Osteoblast (primary cell): Measurements from ENCODE around the gene COPG1. TPM values are rescaled to one million over a fixed set of nuclear protein-coding genes. Genes with fewer than 3 reads are reported as not detected.

Experiments used
- DNase-seq: peaks from one replicate; pipeline ENCODE4 v3.0.0; 2011; ENCODE audit warnings: low spot score, mixed read lengths; ENCODE audit not compliant: insufficient read length; ENCODE audit errors: missing footprints
- H2AFZ ChIP-seq: 2 replicates; pipeline ENCODE4 v1.6.0; 2011; ENCODE audit warnings: mild to moderate bottlenecking, low read length
- H3K27ac ChIP-seq: 2 replicates; pipeline ENCODE4 v1.5.1; 2011; ENCODE audit warnings: mild to moderate bottlenecking, low read depth, low read length, moderate library complexity
- H3K27me3 ChIP-seq: 2 replicates; pipeline ENCODE4 v1.6.0; 2012; ENCODE audit warnings: mild to moderate bottlenecking, control low read depth, inconsistent platforms, low read length, moderate library complexity; ENCODE audit not compliant: insufficient read depth
- H3K36me3 ChIP-seq: 2 replicates; pipeline ENCODE4 v1.5.1; 2011; ENCODE audit warnings: mild to moderate bottlenecking, low read length, control low read depth, moderate library complexity; ENCODE audit not compliant: insufficient read depth
- H3K4me1 ChIP-seq: 2 replicates; pipeline ENCODE4 v1.5.1; 2011; ENCODE audit warnings: mild to moderate bottlenecking, low read length, control low read depth, moderate library complexity; ENCODE audit not compliant: insufficient read depth
- H3K4me2 ChIP-seq: 2 replicates; pipeline ENCODE4 v1.6.0; 2011; ENCODE audit warnings: mild to moderate bottlenecking, low read length; ENCODE audit not compliant: insufficient read depth
- H3K4me3 ChIP-seq: fragments of 200-600 bp; sonication (generic); 3 replicates; pipeline ENCODE4 v1.5.1; 2012; ENCODE audit warnings: mild to moderate bottlenecking, low read length, inconsistent platforms; ENCODE audit not compliant: insufficient read depth
- H3K79me2 ChIP-seq: 2 replicates; pipeline ENCODE4 v1.6.0; 2012; ENCODE audit warnings: mild to moderate bottlenecking, low read length, control low read depth, inconsistent platforms; ENCODE audit not compliant: insufficient read depth
- H3K9me3 ChIP-seq: 2 replicates; pipeline ENCODE4 v1.5.1; 2011; ENCODE audit warnings: low read depth, low read length, control low read depth
- H4K20me1 ChIP-seq: 2 replicates; pipeline ENCODE4 v1.6.0; 2012; ENCODE audit warnings: mild to moderate bottlenecking, low read length, control low read depth; ENCODE audit not compliant: insufficient read depth
- CTCF ChIP-seq: IDR thresholded peaks from 2 replicates; pipeline ENCODE4 v1.5.1; 2011; ENCODE audit warnings: mild to moderate bottlenecking, low read depth, low read length, moderate library complexity; ENCODE audit errors: extremely low read depth
- total RNA-seq: library from RNA; depleted of rRNA; stranded (reverse); fragments of >200 nt; gene quantifications from 2 replicates; pipeline ENCODE4 v1.2.3, GENCODE V29; 2012

Gene COPG1
- total RNA-seq, 1 donor: 297 TPM

- Histone ChIP-seq H3K27me3 (no peaks in the 10 kb centered on the region), H3K79me2 (peaks cover 82% of the 10 kb centered on the region), H3K9me3 (no peaks in the 10 kb centered on the region), H3K27ac (no peak overlapping the region), H3K36me3 (peaks cover 96% of the 10 kb centered on the region), H3K4me1 (peaks cover 12% of the 10 kb centered on the region), H4K20me1 (peaks cover 61% of the 10 kb centered on the region), H2AFZ (no peak overlapping the region), H3K4me3 (no peak overlapping the region), H3K4me2 (no peak overlapping the region)
- TF ChIP-seq CTCF: no peak
- no peak for DNase-seq
Measured at GRCh38 chr3:129257609-129258008, 8.2 kb downstream of the COPG1 start.

DNA sequence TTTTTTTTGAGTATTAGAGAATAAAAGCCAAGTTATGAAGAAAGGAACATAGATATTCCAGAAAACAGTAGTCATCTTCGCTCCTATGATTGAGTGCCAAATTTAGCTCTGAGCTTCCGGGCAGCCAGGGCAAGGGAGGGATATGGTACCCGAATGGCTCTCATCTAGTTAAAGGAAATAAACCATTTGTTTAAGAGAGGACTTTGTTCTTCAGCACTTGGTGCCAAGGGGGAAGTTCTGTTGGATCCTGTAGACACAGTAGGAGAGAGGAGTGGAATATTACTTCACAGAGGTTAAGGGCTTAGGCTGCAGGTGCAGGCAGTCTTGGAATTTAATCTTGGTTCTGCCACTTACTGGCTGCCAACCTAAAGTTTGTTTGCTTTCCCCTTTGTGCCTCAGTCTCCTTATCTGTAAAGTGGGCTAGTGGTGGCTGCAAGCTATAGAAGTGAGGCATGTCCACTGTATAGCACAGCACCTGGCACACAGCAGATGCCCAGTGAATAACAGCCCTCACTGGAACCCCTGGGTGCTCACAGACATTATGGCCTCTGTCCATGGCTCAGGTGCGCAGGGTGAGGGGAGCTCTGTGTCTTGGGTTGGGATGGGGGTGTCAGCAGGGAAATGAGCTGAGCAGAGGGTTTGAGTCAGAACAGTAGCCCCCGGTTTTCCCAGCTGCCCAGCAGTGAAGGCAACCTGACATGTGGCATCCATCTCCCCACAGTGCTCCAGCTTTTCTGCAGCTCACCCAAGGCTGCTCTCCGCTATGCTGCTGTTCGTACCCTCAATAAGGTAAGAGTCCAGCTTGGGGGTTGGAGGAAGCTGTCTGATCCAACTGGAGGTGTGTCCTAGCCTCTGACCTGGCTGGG lies 10.4 kb downstream of the COPG1 start:
- H4K20me1 ChIP-seq: peaks cover 56% of the 10 kb centered on the region
- H3K36me3 ChIP-seq: peaks cover 96% of the 10 kb centered on the region
- peaks cover 76% of the 10 kb centered on the region for H3K79me2 ChIP-seq

DNA sequence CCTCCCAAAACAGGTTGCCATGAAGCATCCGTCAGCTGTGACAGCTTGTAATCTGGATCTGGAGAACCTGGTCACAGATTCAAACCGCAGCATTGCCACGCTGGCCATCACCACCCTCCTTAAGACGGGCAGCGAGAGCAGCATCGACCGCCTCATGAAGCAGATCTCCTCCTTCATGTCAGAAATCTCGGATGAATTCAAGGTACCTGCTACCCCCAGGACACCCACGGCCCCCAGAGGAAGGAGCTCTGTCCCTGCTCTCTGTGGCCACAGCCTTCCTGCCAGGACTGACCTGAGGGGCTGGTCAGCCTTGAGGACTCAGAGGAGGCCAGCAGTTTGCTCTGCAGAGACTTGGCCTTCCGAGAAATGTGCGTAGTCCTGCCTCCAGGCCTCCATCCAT lies 11.2 kb downstream of the COPG1 start:
- H4K20me1 ChIP-seq: peaks cover 59% of the 10 kb centered on the region
- no peak overlapping the region for H3K4me2 ChIP-seq
- TF ChIP-seq CTCF: no peak
- peaks cover 74% of the 10 kb centered on the region for H3K79me2 ChIP-seq
- H3K27me3 ChIP-seq: no peaks in the 10 kb centered on the region
- H3K4me3 ChIP-seq: no peak overlapping the region
- no peak overlapping the region for H3K27ac ChIP-seq
- no peak for DNase-seq
- peaks cover 5% of the 10 kb centered on the region for H3K4me1 ChIP-seq
- peaks cover 96% of the 10 kb centered on the region for H3K36me3 ChIP-seq
- H3K9me3 ChIP-seq: no peaks in the 10 kb centered on the region
- H2AFZ ChIP-seq: no peak overlapping the region

More for the DNA sequence above, 10.4 kb downstream of the COPG1 start:
- Histone ChIP-seq H3K4me3 (no peak overlapping the region), H3K4me1 (no peaks in the 10 kb centered on the region), H3K4me2 (no peak overlapping the region), H2AFZ (no peak overlapping the region), H3K9me3 (no peaks in the 10 kb centered on the region), H3K27me3 (no peaks in the 10 kb centered on the region), H3K27ac (no peak overlapping the region)
- no peak for DNase-seq
- no peak for TF ChIP-seq CTCF

DNA sequence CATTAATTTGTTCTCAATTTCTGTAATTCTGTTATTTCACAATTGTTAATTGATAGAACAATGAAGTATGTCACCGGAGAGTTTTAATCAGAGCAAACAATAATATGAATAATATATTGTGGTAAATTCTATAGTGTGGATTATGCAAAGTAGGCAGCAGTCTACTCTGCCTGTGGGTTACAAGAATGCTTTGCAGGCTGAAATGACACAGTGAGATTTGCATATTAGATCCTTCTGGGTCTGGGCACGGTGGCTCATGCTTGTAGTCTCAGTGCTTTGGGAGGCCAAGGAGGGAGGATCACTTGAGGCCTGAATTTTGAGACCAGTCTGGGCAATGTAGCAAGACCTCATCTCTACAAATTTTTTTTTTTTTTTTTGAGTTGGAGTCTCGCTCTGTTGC lies 12.5 kb downstream of the COPG1 start:
- Histone ChIP-seq H2AFZ (no peak overlapping the region), H4K20me1 (peaks cover 55% of the 10 kb centered on the region), H3K9me3 (no peaks in the 10 kb centered on the region), H3K4me3 (no peak overlapping the region), H3K79me2 (peaks cover 65% of the 10 kb centered on the region), H3K27ac (no peak overlapping the region), H3K36me3 (peaks cover 96% of the 10 kb centered on the region), H3K4me1 (peaks cover 6% of the 10 kb centered on the region), H3K27me3 (no peaks in the 10 kb centered on the region), H3K4me2 (no peak overlapping the region)
- no peak for TF ChIP-seq CTCF
- DNase-seq: no peak
